Dermis blood vessel endothelial cell (primary cell): ENCODE data around the gene METTL4. TPM values are rescaled to one million over a fixed set of nuclear protein-coding genes. Genes with fewer than 3 reads are reported as not detected.

ENCODE experiments used
- DNase-seq: peaks from one replicate; pipeline ENCODE4 v3.0.0; 2010
- total RNA-seq: library from RNA; depleted of rRNA; stranded (reverse); fragments of >200 nt; gene quantifications from 2 replicates; pipeline ENCODE4 v1.2.3, GENCODE V29; 2014

Gene METTL4
- total RNA-seq, 1 donor from 2014 or later, result 14.3 TPM

GRCh38 chr18:2515171-2515787 lies 56.0 kb downstream of the METTL4 start:
- DNase-seq, result peak; percentile 89

- DNase-seq, result no peak
These were observed 57.7 kb downstream of the METTL4 start for GRCh38 chr18:2513616-2514015.

- DNase-seq, result no peak
These were observed 59.2 kb downstream of the METTL4 start for GRCh38 chr18:2512059-2512458.

- no peak for DNase-seq
These were observed 59.9 kb downstream of the METTL4 start for GRCh38 chr18:2511451-2511850.

- DNase-seq, result no peak
These were observed 60.9 kb downstream of the METTL4 start for GRCh38 chr18:2510416-2510815.

GRCh38 chr18:2508678-2509077 lies 62.6 kb downstream of the METTL4 start:
- no peak for DNase-seq

GRCh38 chr18:2508155-2508554 lies 63.1 kb downstream of the METTL4 start:
- no peak for DNase-seq

GRCh38 chr18:2504642-2505041 lies 66.7 kb downstream of the METTL4 start:
- no peak for DNase-seq

GRCh38 chr18:2502880-2503279 lies 68.4 kb downstream of the METTL4 start:
- DNase-seq, result no peak

GRCh38 chr18:2502394-2502793 lies 68.9 kb downstream of the METTL4 start:
- no peak for DNase-seq

- DNase-seq, result no peak
These were observed 73.5 kb downstream of the METTL4 start for GRCh38 chr18:2497797-2498196.

GRCh38 chr18:2495381-2495780 lies 75.9 kb downstream of the METTL4 start:
- DNase-seq, result no peak

GRCh38 chr18:2494921-2495320 lies 76.4 kb downstream of the METTL4 start:
- DNase-seq, result no peak

Other genes starting within 250 kb of the METTL4 start
- gene NDC80, start 52 bp upstream of the METTL4 start, total RNA-seq, result 9.0 and 38.6 TPM in 2 replicates
- gene SMCHD1, start 84.2 kb upstream of the METTL4 start, total RNA-seq, result 58.5 and 75.2 TPM in 2 replicates